NT2/D1 (cell line): ENCODE data around the gene KLF9.

Source experiments
- SUZ12 ChIP-seq: IDR thresholded peaks from 2 replicates; pipeline ENCODE4 v1.6.1; 2011; ENCODE audit not compliant: insufficient read length, insufficient read depth; ENCODE audit errors: extremely low read depth
- YY1 ChIP-seq: IDR thresholded peaks from 2 replicates; pipeline ENCODE4 v1.6.1; 2011; ENCODE audit not compliant: insufficient read length, insufficient read depth
- ZNF274 ChIP-seq: IDR thresholded peaks from 2 replicates; pipeline ENCODE4 v1.6.1; 2011; ENCODE audit warnings: mild to moderate bottlenecking, low read depth, low read length

DNA sequence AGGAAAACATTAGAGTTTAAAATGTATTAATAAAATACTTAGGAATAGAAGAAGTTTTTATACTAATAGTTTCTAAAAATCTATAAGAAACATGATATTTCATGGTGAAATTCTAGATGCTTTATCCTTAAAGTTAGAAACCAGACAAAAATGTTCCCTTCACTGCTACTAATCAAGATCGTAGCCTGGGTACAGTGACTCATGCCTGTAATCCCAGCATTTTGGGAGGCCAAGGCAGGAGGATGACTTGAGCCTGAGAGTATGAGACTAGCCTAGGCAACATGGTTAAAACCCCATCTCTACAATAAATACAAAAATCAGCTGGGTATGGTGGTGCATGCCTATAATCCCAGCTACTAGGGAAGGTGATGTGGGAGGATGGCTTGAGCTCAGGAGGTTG, 30.4 kb upstream of the KLF9 start:
- TF ChIP-seq SUZ12 (no peak), ZNF274 (no peak), YY1 (no peak)
